ENCODE measurements around the gene RICTOR.

The RICTOR gene

DNA sequence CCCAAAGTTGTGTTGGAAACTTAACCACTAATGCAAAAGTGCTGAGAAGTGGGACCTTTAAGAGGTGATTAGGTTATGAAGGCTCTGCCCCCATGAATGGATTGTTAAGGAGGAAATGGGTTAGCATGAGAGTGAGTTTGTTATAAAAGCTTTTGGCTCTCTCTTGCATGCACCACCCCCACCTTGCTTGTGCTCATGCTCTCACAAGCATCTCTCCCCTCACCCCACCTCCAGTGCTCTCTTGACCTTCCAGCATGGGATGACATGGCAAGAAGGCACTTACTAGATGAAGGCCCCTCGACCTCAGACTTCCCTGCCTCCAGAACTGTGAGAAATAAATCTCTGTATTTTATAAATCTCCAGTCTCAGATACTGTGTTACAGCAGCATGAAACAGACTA lies 52.8 kb downstream of the RICTOR start:
- TF ChIP-seq ZNF777 (tag by site-specific recombination; IDR thresholded peaks at IDR 0.05; ENCODE audit: borderline replicate concordance) (no peak), YY1 (tag by site-specific recombination; IDR thresholded peaks at IDR 0.05) (no peak), ZNF221 (tag by site-specific recombination; IDR thresholded peaks at IDR 0.05; ENCODE audit: borderline replicate concordance) (no peak), ZFP41 (tag by site-specific recombination; IDR thresholded peaks at IDR 0.05; ENCODE audit: borderline replicate concordance) (no peak), ZNF768 (tag by site-specific recombination; IDR thresholded peaks at IDR 0.05) (no peak), ZNF629 (tag by site-specific recombination; IDR thresholded peaks at IDR 0.05) (no peak), ZNF341 (tag by site-specific recombination; IDR thresholded peaks at IDR 0.05; ENCODE audit: low read depth) (no peak)
- TF ChIP-seq, protein P1, sequence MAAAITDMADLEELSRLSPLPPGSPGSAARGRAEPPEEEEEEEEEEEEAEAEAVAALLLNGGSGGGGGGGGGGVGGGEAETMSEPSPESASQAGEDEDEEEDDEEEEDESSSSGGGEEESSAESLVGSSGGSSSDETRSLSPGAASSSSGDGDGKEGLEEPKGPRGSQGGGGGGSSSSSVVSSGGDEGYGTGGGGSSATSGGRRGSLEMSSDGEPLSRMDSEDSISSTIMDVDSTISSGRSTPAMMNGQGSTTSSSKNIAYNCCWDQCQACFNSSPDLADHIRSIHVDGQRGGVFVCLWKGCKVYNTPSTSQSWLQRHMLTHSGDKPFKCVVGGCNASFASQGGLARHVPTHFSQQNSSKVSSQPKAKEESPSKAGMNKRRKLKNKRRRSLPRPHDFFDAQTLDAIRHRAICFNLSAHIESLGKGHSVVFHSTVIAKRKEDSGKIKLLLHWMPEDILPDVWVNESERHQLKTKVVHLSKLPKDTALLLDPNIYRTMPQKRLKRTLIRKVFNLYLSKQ (tag by site-specific recombination; IDR thresholded peaks at IDR 0.05; ENCODE audit: borderline replicate concordance): no peak
- TF ChIP-seq, protein P2, sequence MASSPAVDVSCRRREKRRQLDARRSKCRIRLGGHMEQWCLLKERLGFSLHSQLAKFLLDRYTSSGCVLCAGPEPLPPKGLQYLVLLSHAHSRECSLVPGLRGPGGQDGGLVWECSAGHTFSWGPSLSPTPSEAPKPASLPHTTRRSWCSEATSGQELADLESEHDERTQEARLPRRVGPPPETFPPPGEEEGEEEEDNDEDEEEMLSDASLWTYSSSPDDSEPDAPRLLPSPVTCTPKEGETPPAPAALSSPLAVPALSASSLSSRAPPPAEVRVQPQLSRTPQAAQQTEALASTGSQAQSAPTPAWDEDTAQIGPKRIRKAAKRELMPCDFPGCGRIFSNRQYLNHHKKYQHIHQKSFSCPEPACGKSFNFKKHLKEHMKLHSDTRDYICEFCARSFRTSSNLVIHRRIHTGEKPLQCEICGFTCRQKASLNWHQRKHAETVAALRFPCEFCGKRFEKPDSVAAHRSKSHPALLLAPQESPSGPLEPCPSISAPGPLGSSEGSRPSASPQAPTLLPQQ (tag by site-specific recombination; IDR thresholded peaks at IDR 0.05): no peak
- Histone ChIP-seq H3K4me3 (ENCODE audit: low read depth, low read length) (no peak overlapping the region), H3K9me3 (ENCODE audit: control insufficient read depth, insufficient read depth, low read depth, low read length) (no peaks in the 10 kb centered on the region), H3K4me1 (ENCODE audit: control insufficient read depth, insufficient read depth, low read length) (peaks cover 11% of the 10 kb centered on the region), H3K36me3 (ENCODE audit: control insufficient read depth in 2 of 2, insufficient read depth in 1 of 2, low read length in 2 of 2) (peaks cover 4 to 8% of the 10 kb centered on the region in 2 experiments; a peak in 1 of 3 replicates), H3K27ac (ENCODE audit: extremely low read depth, low read depth, low read length) (no peak overlapping the region)
- ChIA-PET POLR2A (no interaction called here), CTCF (interaction anchor here (0.9 kb wide), 1 partner anchor 24 kb away, joined by 3 read pairs; no protein-coding TSS in a partner anchor)

DNA sequence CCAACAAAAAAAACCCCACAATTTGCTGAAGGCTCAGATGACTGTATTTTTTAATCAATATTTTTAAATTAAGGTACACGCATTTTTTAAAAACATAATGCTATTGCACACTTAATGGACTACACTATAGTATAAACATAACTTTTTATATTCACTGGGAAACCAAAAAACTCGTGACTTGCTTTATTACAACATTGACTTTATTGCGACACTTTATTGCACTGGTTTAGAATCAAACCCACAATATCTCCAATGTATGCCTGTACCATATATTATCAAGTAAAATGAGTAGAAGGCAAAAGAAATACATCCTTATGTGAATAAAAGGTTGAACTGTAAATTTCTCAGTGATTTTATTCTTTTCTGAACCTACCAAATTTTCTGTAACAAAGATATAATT lies 53.7 kb downstream of the RICTOR start:
- H3K9me3 ChIP-seq (ENCODE audit: control insufficient read depth, insufficient read depth, low read depth, low read length): no peaks in the 10 kb centered on the region
- H3K36me3 ChIP-seq (ENCODE audit: control insufficient read depth in 2 of 2, insufficient read depth in 1 of 2, low read length in 2 of 2): peaks cover 4 to 8% of the 10 kb centered on the region in 2 experiments; a peak in 1 of 3 replicates
- no peak overlapping the region for H3K27ac ChIP-seq (ENCODE audit: extremely low read depth, low read depth, low read length)
- no peak for TF ChIP-seq GFI1B (tag by site-specific recombination; IDR thresholded peaks at IDR 0.05)
- H3K4me1 ChIP-seq (ENCODE audit: control insufficient read depth, insufficient read depth, low read length): peaks cover 11% of the 10 kb centered on the region
- CTCF ChIA-PET: interaction anchor here (0.5 to 0.9 kb wide), 2 partner anchors 25 to 196 kb away, joined by 3 to 6 read pairs; no protein-coding TSS in a partner anchor
- no peak overlapping the region for H3K4me3 ChIP-seq (ENCODE audit: low read depth, low read length)
- POLR2A ChIA-PET: no interaction called here

DNA sequence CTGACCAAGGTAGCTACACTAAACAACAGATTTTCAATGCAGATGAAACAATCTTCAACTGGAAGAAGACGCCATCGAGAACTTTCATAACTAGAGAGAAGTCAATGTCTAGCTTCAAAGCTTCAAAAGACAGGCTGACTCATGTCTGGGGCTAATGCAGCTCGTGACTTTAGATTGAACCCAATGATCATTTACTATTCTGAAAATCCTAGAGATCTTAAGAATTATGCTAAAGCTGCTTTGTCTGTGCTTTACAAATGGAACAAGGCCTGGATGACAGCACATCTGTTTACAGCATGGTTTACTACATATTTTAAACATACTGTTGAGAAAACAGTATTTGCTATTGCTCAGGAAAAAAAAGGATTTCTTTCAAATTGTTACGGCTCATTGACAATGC lies 54.9 kb downstream of the RICTOR start:
- Histone ChIP-seq H3K9me3 (ENCODE audit: control insufficient read depth, insufficient read depth, low read depth, low read length) (no peaks in the 10 kb centered on the region), H3K4me3 (ENCODE audit: low read depth, low read length) (no peak overlapping the region), H3K27ac (ENCODE audit: extremely low read depth, low read depth, low read length) (no peak overlapping the region), H3K36me3 (ENCODE audit: control insufficient read depth in 2 of 2, insufficient read depth in 1 of 2, low read length in 2 of 2) (peaks cover 4 to 8% of the 10 kb centered on the region in 2 experiments; a peak in 1 of 3 replicates), H3K4me1 (ENCODE audit: control insufficient read depth, insufficient read depth, low read length) (peaks cover 8% of the 10 kb centered on the region)
- ChIA-PET CTCF (no interaction called here), POLR2A (no interaction called here)
- TF ChIP-seq, protein P3, sequence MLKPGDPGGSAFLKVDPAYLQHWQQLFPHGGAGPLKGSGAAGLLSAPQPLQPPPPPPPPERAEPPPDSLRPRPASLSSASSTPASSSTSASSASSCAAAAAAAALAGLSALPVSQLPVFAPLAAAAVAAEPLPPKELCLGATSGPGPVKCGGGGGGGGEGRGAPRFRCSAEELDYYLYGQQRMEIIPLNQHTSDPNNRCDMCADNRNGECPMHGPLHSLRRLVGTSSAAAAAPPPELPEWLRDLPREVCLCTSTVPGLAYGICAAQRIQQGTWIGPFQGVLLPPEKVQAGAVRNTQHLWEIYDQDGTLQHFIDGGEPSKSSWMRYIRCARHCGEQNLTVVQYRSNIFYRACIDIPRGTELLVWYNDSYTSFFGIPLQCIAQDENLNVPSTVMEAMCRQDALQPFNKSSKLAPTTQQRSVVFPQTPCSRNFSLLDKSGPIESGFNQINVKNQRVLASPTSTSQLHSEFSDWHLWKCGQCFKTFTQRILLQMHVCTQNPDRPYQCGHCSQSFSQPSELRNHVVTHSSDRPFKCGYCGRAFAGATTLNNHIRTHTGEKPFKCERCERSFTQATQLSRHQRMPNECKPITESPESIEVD (tag by site-specific recombination; IDR thresholded peaks at IDR 0.05): 0 out of 2 replicates have a peak, but pooled peaks have one; percentile 22
- TF ChIP-seq, protein P4, sequence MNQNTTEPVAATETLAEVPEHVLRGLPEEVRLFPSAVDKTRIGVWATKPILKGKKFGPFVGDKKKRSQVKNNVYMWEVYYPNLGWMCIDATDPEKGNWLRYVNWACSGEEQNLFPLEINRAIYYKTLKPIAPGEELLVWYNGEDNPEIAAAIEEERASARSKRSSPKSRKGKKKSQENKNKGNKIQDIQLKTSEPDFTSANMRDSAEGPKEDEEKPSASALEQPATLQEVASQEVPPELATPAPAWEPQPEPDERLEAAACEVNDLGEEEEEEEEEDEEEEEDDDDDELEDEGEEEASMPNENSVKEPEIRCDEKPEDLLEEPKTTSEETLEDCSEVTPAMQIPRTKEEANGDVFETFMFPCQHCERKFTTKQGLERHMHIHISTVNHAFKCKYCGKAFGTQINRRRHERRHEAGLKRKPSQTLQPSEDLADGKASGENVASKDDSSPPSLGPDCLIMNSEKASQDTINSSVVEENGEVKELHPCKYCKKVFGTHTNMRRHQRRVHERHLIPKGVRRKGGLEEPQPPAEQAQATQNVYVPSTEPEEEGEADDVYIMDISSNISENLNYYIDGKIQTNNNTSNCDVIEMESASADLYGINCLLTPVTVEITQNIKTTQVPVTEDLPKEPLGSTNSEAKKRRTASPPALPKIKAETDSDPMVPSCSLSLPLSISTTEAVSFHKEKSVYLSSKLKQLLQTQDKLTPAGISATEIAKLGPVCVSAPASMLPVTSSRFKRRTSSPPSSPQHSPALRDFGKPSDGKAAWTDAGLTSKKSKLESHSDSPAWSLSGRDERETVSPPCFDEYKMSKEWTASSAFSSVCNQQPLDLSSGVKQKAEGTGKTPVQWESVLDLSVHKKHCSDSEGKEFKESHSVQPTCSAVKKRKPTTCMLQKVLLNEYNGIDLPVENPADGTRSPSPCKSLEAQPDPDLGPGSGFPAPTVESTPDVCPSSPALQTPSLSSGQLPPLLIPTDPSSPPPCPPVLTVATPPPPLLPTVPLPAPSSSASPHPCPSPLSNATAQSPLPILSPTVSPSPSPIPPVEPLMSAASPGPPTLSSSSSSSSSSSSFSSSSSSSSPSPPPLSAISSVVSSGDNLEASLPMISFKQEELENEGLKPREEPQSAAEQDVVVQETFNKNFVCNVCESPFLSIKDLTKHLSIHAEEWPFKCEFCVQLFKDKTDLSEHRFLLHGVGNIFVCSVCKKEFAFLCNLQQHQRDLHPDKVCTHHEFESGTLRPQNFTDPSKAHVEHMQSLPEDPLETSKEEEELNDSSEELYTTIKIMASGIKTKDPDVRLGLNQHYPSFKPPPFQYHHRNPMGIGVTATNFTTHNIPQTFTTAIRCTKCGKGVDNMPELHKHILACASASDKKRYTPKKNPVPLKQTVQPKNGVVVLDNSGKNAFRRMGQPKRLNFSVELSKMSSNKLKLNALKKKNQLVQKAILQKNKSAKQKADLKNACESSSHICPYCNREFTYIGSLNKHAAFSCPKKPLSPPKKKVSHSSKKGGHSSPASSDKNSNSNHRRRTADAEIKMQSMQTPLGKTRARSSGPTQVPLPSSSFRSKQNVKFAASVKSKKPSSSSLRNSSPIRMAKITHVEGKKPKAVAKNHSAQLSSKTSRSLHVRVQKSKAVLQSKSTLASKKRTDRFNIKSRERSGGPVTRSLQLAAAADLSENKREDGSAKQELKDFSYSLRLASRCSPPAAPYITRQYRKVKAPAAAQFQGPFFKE (tag by site-specific recombination; IDR thresholded peaks at IDR 0.05; ENCODE audit: borderline replicate concordance): no peak
